ENCODE measurements around the gene OAT.

GRCh38 chr10:124366343-124366742 is 52.4 kb downstream of the OAT start:
- TF ChIP-seq MAFK (IDR thresholded peaks at IDR 0.05; ENCODE audit: low read depth, low read length): no peak
- no peak for TF ChIP-seq CTCF (conservative IDR thresholded peaks at IDR 0.05; ENCODE audit: low read depth, low read length)
- TF ChIP-seq RFX5 (IDR thresholded peaks at IDR 0.05; ENCODE audit: low read depth, low read length): no peak
